GM12872 (cell line): Measurements from ENCODE around the gene CENPP.

ENCODE experiments used
- TF ChIP-seq, protein P1 (sequence below): IDR thresholded peaks from 3 replicates; pipeline ENCODE4 v1.5.1; 2011; ENCODE audit warnings: low read depth, mild to moderate bottlenecking, low read length, moderate library complexity; ENCODE audit not compliant: insufficient read depth

The CENPP gene

DNA sequence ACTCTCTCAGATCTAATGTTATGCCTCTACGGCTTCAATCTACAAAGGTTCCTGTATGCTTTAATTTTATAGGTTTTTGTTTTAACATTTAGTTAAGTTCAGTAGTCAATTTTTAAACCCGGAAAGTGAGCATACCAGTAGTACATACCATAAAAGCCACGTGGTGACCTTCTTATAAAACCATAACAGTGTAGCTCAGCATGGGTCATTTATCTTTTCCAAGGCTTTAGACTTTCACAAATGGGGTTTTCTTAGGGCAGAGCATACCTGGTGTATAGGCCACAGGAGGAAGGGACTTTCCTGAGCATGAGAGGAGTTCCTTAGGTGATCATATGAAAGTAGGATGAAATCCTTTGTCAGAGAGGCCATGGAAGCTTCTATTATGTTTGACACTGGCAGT, 186.9 kb downstream of the CENPP start:
- TF ChIP-seq, protein P1, sequence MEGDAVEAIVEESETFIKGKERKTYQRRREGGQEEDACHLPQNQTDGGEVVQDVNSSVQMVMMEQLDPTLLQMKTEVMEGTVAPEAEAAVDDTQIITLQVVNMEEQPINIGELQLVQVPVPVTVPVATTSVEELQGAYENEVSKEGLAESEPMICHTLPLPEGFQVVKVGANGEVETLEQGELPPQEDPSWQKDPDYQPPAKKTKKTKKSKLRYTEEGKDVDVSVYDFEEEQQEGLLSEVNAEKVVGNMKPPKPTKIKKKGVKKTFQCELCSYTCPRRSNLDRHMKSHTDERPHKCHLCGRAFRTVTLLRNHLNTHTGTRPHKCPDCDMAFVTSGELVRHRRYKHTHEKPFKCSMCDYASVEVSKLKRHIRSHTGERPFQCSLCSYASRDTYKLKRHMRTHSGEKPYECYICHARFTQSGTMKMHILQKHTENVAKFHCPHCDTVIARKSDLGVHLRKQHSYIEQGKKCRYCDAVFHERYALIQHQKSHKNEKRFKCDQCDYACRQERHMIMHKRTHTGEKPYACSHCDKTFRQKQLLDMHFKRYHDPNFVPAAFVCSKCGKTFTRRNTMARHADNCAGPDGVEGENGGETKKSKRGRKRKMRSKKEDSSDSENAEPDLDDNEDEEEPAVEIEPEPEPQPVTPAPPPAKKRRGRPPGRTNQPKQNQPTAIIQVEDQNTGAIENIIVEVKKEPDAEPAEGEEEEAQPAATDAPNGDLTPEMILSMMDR = no peak

DNA sequence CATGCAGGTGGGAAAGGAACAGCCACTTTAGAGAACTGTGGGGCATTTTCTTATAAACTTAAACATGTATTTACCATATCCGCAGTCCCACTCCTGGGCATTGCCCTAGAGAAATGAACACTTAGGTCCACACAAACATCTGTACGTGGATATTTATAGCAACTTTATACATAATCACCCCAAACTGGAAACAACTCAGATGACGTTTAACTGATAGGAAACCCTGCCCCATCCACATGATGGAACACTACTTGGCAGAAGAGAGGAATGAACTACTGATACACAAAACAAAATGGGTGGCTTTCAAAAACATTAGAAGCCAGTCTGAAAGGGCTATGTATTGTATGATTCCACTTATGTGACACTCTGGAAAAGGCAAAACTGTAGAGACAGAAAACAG, 187.6 kb downstream of the CENPP start:
- TF ChIP-seq, protein P1 = no peak

DNA sequence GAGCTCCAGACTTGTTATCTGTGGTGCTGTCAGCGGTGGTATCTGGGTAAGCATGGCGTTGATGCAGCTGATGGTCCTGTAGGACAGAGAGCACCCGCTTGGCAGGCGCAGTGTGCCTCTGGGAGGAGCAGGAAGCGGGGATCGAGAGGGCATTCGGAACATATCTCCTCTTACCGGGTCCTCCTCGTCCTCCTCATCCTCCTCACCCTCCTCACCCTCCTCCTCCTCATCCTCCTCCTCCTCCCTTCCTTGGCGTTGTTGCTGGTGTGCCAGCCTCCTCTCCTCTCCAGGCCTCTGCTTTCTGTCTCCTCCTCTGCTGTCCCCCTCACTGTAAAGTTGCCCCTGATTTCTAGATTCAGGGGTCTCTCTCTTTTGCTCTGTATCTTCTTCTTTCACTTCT, 188.9 kb downstream of the CENPP start:
- TF ChIP-seq, protein P1 = no peak

DNA sequence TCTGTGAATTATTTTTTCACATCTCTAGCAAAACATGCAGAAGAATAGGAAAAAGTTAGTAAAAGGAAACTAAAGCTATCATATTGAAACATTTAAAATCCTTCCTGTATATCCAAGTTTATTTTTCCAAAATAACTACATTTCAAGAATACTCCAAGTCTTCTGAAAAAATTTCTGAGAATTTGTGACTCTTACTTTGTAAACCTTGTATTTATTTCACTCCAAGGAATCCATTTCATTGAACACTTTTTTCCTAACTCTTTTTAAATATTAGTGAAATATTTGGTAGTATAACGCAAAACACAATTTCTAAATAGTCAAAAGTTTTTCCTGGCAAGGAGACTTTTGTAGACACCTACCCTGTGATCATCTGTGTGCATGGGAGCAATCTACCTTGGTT, 190.8 kb downstream of the CENPP start:
- TF ChIP-seq, protein P1 = no peak

DNA sequence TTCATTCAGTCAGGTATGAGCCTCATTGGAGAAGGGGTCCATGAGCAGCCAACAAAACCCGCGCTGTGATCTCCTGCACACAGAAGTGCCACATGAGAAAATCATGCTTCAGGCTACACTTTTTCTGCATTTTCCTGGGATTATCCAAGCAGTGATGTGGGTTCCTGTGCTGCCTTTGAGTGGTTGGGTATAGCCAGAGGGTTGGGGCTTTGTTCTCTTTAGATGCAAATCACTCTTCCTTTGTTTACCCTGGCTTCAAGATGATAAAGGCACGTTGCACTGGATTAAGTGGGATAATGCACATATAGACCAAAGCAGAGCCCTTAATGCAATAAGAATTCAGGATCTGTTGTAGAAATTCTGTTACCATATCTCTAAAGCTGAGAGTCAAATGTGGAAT, 191.3 kb downstream of the CENPP start:
- TF ChIP-seq, protein P1 = no peak

DNA sequence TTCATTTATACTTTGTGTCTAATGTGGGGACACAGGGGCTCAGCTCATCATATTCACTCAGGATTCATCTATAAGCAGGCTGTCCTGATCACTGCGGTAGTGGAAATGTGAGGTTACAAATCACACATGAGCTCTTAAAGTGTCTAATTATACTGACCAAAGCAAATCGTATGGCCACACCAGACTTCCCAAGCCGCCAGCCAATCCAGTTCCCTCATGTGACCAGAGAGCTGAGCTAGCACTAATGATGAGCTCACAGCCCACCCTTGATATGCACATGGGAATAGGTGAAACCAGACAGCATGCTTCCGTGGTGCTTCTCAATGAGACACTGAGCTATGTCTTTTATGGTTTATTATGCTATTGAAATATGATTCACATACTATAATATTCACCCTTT, 192.4 kb downstream of the CENPP start:
- TF ChIP-seq, protein P1 = no peak

DNA sequence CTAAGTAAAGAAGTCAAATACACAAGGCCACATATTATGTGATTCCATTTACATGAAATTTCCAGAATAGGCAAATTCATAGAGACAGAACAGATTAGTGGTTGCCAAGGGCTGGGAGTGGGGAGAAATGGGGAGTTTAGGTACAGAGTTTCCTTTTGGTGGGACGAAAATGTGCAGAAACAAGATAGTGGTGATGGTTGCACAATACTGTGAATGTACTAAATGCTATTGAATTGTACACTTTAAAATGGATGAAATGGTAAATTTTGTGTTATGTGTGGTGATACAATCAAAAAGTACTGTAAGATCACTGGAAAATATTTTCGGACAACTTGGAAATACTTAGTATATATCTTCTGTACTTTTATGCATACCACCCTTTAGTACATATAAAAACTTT, 195.1 kb downstream of the CENPP start:
- TF ChIP-seq, protein P1 = no peak
